Heart right ventricle (tissue), 16 donors: ENCODE data around the gene AGPAT3. TPM values are rescaled to one million over a fixed set of nuclear protein-coding genes. Genes with fewer than 3 reads are reported as not detected.

ENCODE experiments used
- ATAC-seq, 8 donors: fragments of 200-7000 bp; cut with Tn5 transposase; one replicate each; pipeline ENCODE4 v1.9.1; 2020; ENCODE audit warnings: mild to moderate bottlenecking in 8 of 8, moderate library complexity in 8 of 8, moderate number of reproducible peaks in 1 of 8
- DNase-seq, 2 donors: peaks; one replicate each; pipeline ENCODE4 v3.0.0-alpha.2; 2020
- H3K27ac ChIP-seq, 10 donors: fragments of 200-600 bp; sonication (generic) in 2 of 10; one replicate each; pipeline versions ENCODE4 v1.5.0 to v1.8.0; 2020 to 2022; ENCODE audit warnings: mild to moderate bottlenecking in 3 of 10
- H3K27me3 ChIP-seq, 7 donors: fragments of 200-600 bp; one replicate each; pipeline ENCODE4 v1.8.0; 2021 to 2022; ENCODE audit warnings: mild to moderate bottlenecking in 2 of 7
- H3K36me3 ChIP-seq, 9 donors: fragments of 200-600 bp; sonication (generic) in 1 of 9; one replicate each; pipeline versions ENCODE4 v1.5.0 to v1.8.0; 2020 to 2022; ENCODE audit warnings: mild to moderate bottlenecking in 2 of 9
- H3K4me1 ChIP-seq, 9 donors: fragments of 200-600 bp; sonication (generic) in 1 of 9; one replicate each; pipeline versions ENCODE4 v1.5.0 to v1.8.0; 2020 to 2022; ENCODE audit warnings: mild to moderate bottlenecking in 4 of 9
- H3K4me3 ChIP-seq, 10 donors: fragments of 200-600 bp; sonication (generic) in 2 of 10; one replicate each; pipeline versions ENCODE4 v1.5.0 to v1.8.0; 2020 to 2022; ENCODE audit warnings: mild to moderate bottlenecking in 7 of 10, moderate library complexity in 2 of 10
- H3K9me3 ChIP-seq, 11 donors: fragments of 200-600 bp in 10 of 11; sonication (generic) in 2 of 11; one replicate each; pipeline versions ENCODE4 v1.5.0 to v1.8.0; 2013 to 2022; ENCODE audit warnings: mild to moderate bottlenecking in 2 of 11, control low read depth in 1 of 11, moderate library complexity in 1 of 11
- WGBS, 2 donors: extraction: QIAGEN DNeasy Blood & Tissue Kit; methylation state at CpG; one replicate each; pipeline ENCODE4 v1.1.7; 2013; ENCODE audit warnings: inconsistent platforms in 1 of 2; 5-methylcytosine and 5-hydroxymethylcytosine counted together
- intact Hi-C, 10 donors: fragments of 100-400 bp; cut with DNase I; formaldehyde crosslinking; loops; one replicate each; pipeline versions ENCODE4 v1.11.1 to v1.14.2; 2022
- polyA plus RNA-seq, 2 donors: library from polyadenylated mRNA; stranded (reverse); fragments of 200-250 nt; gene quantifications; one replicate each; pipeline ENCODE4 v1.2.3, GENCODE V29; 2013
- total RNA-seq, 10 donors: library from RNA; stranded (reverse); fragmentation: NEBNext Ultra II Directional in 3 of 10; extraction: Animal tissue kit (Norgen Biotek cat#: 25700) in 3 of 10; gene quantifications; one replicate each; pipeline versions ENCODE4 v1.2.1 to v1.2.4, GENCODE V29; 2021 to 2023
- TF ChIP-seq, protein P1 (sequence below), 9 donors: fragments of 200-600 bp; sonication (generic) in 2 of 9; IDR thresholded peaks; one replicate each; pipeline versions ENCODE4 v1.5.0 to v1.8.0; 2021 to 2022; ENCODE audit warnings: antibody characterized with exemption in 9 of 9, mild to moderate bottlenecking in 5 of 9, moderate library complexity in 1 of 9
- donor health status: Arrhythmogenic right ventricular cardiomyopathy.
- donor health status: ischemic (EF 13 %, LVEDD 7.1; RV severe dilation, severe dysfunction).
- donor health status: healthy with polysubstance abuse.
- donor health status: DM: no; HTN: yes; CAD: no.
- donor health status: DM: no; HTN: no; CAD: no.
- donor health status: ischemic (EF 25% LVEDD 6.9; RV normal size, moderate dysfunction).
- donor health status: ischemic (EF 25% LVEDD 5.7; RV mildly dilated, moderate dysfunction).
- donor health status: healthy.
- donor health status: DM: yes; HTN: yes; CAD: no.
- donor health status: Ischemic cardiomyopathy.
- donor health status: ischemic (EF 35%, LVEDD 5.7; RV mildly dilated, moderate dysfunction).
- donor health status: nonischemic (EF 11% LVEDD 7.7; RV severe dilation, severe dysfunction).
- donor health status: DM: yes; HTN: yes; CAD: no.
- donor health status: PGD.
- donor health status: ischemic (EF 29% LVEDD 5.4; RV normal size, mild dysfunction).
- donor health status: nonischemic (EF 23%, LVEDD 6.1; RV moderate dilation, normal function).

Gene AGPAT3
- total and polyA plus RNA-seq, 12 donors = 19.7 to 110 (median 65.6) TPM

DNA sequence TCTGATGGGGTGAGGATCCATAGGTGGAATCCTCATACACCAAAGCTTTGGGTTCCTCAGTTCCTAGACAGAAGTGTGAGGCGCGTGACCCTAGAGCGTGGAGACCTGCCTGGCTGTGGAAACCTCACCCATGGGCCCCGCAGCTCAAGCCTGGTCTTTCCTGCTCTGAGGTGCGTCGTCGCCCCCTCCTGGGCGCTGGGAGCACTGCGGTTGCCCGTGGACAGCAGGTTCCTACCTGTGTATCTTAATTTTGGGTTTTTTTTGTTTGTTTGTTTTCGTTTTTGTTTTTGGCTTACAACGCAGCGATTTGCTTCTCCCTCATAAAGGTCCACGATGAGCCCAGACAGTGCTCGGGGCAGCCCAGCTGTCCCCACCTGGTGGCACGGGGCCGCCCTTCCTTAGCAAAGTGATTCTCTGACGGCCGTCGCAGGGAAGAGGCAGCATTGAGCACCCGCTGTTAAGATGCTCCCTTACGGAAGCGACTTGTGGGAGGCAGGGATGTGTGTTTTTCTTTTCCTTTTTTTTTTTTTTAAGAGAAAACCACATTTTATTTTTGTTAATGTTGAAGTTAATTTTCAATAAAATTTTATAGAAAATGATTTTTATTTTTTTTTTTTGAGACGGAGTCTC is 110.6 kb downstream of the AGPAT3 start:
- 25 to 29% methylated on average over 24 of the region's 24 CpGs for WGBS, 2 donors
- H3K4me3 ChIP-seq = no peak overlapping the region
- DNase-seq (peak; percentile 73 to 80), ATAC-seq (peak; percentile 75 to 84 (median 78))
- peaks cover 0 to 76% (median 23%) of the 10 kb centered on the region in 9 donors for H3K36me3 ChIP-seq
- TF ChIP-seq, protein P1, sequence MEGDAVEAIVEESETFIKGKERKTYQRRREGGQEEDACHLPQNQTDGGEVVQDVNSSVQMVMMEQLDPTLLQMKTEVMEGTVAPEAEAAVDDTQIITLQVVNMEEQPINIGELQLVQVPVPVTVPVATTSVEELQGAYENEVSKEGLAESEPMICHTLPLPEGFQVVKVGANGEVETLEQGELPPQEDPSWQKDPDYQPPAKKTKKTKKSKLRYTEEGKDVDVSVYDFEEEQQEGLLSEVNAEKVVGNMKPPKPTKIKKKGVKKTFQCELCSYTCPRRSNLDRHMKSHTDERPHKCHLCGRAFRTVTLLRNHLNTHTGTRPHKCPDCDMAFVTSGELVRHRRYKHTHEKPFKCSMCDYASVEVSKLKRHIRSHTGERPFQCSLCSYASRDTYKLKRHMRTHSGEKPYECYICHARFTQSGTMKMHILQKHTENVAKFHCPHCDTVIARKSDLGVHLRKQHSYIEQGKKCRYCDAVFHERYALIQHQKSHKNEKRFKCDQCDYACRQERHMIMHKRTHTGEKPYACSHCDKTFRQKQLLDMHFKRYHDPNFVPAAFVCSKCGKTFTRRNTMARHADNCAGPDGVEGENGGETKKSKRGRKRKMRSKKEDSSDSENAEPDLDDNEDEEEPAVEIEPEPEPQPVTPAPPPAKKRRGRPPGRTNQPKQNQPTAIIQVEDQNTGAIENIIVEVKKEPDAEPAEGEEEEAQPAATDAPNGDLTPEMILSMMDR (IDR thresholded peaks at IDR 0.05) = peak; percentile 89 to 96 (median 93)
- peaks cover 0 to 13% (median 0%) of the 10 kb centered on the region in 9 donors for H3K4me1 ChIP-seq
- no peak overlapping the region for H3K27ac ChIP-seq
- H3K27me3 ChIP-seq = no peaks in the 10 kb centered on the region
- no peaks in the 10 kb centered on the region for H3K9me3 ChIP-seq
- intact Hi-C loops = loop anchor here in 7 of 10 donors (1.0 to 5.0 kb wide), 3 partner anchors 163 to 165 kb away; no protein-coding TSS in a partner anchor

DNA sequence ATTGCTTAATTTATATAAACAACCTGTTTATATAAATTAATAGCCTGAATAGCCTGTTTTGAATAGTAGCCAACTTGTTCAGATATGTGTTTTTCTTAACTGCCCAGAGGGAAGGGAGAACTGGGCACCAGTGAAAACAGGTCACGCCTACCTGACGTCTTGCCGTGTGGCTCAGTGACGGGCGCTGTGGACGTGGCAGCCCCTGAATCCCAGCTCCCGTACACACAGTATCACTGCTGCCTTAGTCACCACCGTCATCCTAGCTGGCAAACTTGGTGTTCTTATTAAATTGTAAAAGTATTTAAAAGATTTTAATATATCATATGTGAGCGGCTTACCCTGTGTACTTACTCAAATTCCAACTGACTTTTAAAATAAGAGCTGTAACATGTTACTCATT is 111.6 kb downstream of the AGPAT3 start:
- ATAC-seq (no peak), DNase-seq (no peak)
- intact Hi-C loops = loop anchor here in 3 of 10 donors (1.0 to 5.0 kb wide), 2 partner anchors 164 to 166 kb away; no protein-coding TSS in a partner anchor
- no peak overlapping the region for H3K27ac ChIP-seq
- peaks cover 0 to 76% (median 27%) of the 10 kb centered on the region in 9 donors for H3K36me3 ChIP-seq
- no peaks in the 10 kb centered on the region for H3K27me3 ChIP-seq
- no peaks in the 10 kb centered on the region for H3K9me3 ChIP-seq
- H3K4me3 ChIP-seq = no peak overlapping the region
- TF ChIP-seq, protein P1 (IDR thresholded peaks at IDR 0.05) = no peak
- H3K4me1 ChIP-seq = peaks cover 0 to 13% (median 0%) of the 10 kb centered on the region in 9 donors
- 92 to 93% methylated on average over 9 of the region's 9 CpGs for WGBS, 2 donors

DNA sequence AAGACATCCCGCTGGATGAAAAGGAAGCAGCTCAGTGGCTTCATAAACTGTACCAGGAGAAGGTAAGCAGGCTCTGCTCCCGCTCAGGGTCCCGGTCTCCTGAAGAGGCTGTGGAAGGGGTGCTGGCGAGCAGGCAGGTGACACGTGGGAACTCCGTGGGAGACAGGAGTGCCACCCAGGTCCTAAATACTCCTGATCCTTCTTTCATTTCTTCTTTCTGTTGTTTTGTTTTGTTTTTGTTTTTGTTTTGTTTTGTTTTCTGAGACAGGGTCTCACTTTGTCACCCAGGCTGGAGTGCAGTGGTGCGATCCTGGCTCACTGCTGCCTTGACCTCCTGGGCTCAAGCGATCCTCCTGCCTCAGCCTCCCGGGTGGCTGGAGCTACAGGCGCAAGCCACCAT is 113.0 kb downstream of the AGPAT3 start:
- Histone ChIP-seq H3K36me3 (peaks cover 0 to 76% (median 23%) of the 10 kb centered on the region in 9 donors), H3K27ac (no peak overlapping the region), H3K4me1 (peaks cover 0 to 12% (median 0%) of the 10 kb centered on the region in 9 donors), H3K27me3 (no peaks in the 10 kb centered on the region), H3K9me3 (no peaks in the 10 kb centered on the region), H3K4me3 (no peak overlapping the region)
- intact Hi-C loops = loop anchor here in 2 of 10 donors (5.0 kb wide), 1 partner anchor 166 kb away; no protein-coding TSS in a partner anchor
- 96 to 98% methylated on average over 10 of the region's 10 CpGs for WGBS, 2 donors
- no peak for ATAC-seq
- TF ChIP-seq, protein P1 (IDR thresholded peaks at IDR 0.05) = no peak
- DNase-seq = no peak

DNA sequence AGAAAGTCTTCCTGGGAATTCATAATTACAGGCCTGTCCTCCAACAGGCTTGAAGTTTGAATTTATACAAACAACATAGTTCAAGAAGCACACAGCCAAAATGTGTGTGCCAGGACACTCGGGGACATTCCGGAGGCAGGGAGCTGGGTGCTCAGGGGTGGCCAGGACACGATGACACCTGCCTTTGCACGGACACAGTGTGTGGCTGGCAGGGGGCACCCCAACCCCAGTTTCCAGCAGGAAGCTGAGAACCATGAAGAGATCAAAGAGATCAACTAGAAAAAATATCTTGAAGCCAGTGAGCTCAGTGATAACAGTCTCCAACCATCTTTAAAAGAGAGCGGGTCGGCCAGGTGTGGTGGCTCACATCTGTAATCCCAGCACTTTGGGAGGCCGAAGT is 114.6 kb downstream of the AGPAT3 start:
- Histone ChIP-seq H3K4me3 (no peak overlapping the region), H3K36me3 (peaks cover 0 to 79% (median 23%) of the 10 kb centered on the region in 9 donors), H3K27ac (no peak overlapping the region), H3K27me3 (no peaks in the 10 kb centered on the region), H3K4me1 (peaks cover 0 to 6% (median 0%) of the 10 kb centered on the region in 9 donors), H3K9me3 (no peaks in the 10 kb centered on the region)
- DNase-seq = no peak
- intact Hi-C loops = loop anchor here in 2 of 10 donors (5.0 kb wide), 1 partner anchor 167 kb away; no protein-coding TSS in a partner anchor
- no peak for ATAC-seq
- TF ChIP-seq, protein P1 (IDR thresholded peaks at IDR 0.05) = no peak
- 81 to 82% methylated on average over 7 of the region's 7 CpGs for WGBS, 2 donors
